Neuronal stem cell (in vitro differentiated cells): ENCODE data around the gene ARFGAP3.

Source experiments
- DNase-seq: peaks from one replicate; pipeline ENCODE4 v3.0.0-alpha.2; 2013; ENCODE audit warnings: low spot score
- H2AFZ ChIP-seq: one replicate; pipeline ENCODE4 v1.6.1; 2013; ENCODE audit warnings: mild to moderate bottlenecking, low read length, inconsistent platforms
- H2AK5ac ChIP-seq: 2 replicates; pipeline ENCODE4 v1.6.1; 2013; ENCODE audit warnings: low read depth, mild to moderate bottlenecking, inconsistent platforms, low read length, moderate library complexity, mixed read lengths
- H2BK120ac ChIP-seq: 2 replicates; pipeline ENCODE4 v1.6.1; 2013; ENCODE audit warnings: low read depth, mild to moderate bottlenecking, inconsistent platforms, low read length, moderate library complexity, mixed read lengths
- H2BK12ac ChIP-seq: one replicate; pipeline ENCODE4 v1.6.1; 2013; ENCODE audit warnings: low read length, inconsistent platforms
- H2BK15ac ChIP-seq: 2 replicates; pipeline ENCODE4 v1.6.1; 2013; ENCODE audit warnings: mild to moderate bottlenecking, low read length, inconsistent platforms, mixed read lengths
- H2BK5ac ChIP-seq: one replicate; pipeline ENCODE4 v1.6.1; 2013; ENCODE audit warnings: inconsistent platforms, mild to moderate bottlenecking, low read length, moderate library complexity
- H3K14ac ChIP-seq: one replicate; pipeline ENCODE4 v1.6.1; 2013; ENCODE audit warnings: low read length, inconsistent platforms
- H3K18ac ChIP-seq: 2 replicates; pipeline ENCODE4 v1.6.1; 2013; ENCODE audit warnings: low read length, inconsistent platforms
- H3K23ac ChIP-seq: 2 replicates; pipeline ENCODE4 v1.6.1; 2013; ENCODE audit warnings: low read depth, mild to moderate bottlenecking, mixed read lengths, low read length, inconsistent platforms; ENCODE audit not compliant: poor library complexity
- H3K27ac ChIP-seq: replicated peaks from 3 replicates; pipeline ENCODE4 v1.5.1; 2013; ENCODE audit warnings: low read length, inconsistent platforms
- H3K27me3 ChIP-seq, 3 experiments: 2 replicates each; pipeline ENCODE4 v1.6.1; 2013; ENCODE audit warnings: low read length in 3 of 3, mild to moderate bottlenecking in 2 of 3, inconsistent platforms in 1 of 3, low read depth in 1 of 3, mixed read lengths in 1 of 3, moderate library complexity in 1 of 3; ENCODE audit not compliant: control insufficient read depth in 3 of 3, insufficient read depth in 3 of 3
- H3K36me3 ChIP-seq, 2 donors: replicated peaks in 1 of 2; 2 replicates each; pipeline ENCODE4 v1.6.1; 2013; ENCODE audit warnings: low read length in 2 of 2; ENCODE audit not compliant: control insufficient read depth in 2 of 2, insufficient read depth in 2 of 2
- H3K4ac ChIP-seq: 2 replicates; pipeline ENCODE4 v1.6.1; 2013; ENCODE audit warnings: inconsistent platforms, mild to moderate bottlenecking, low read length, moderate library complexity
- H3K4me1 ChIP-seq, 2 donors: 1 replicate in 1 of 2; 2 replicates in 1 of 2; pipeline ENCODE4 v1.6.1; 2013; ENCODE audit warnings: low read length in 2 of 2, low read depth in 1 of 2; ENCODE audit not compliant: control insufficient read depth in 2 of 2, insufficient read depth in 1 of 2
- H3K4me2 ChIP-seq: one replicate; pipeline ENCODE4 v1.6.1; 2013; ENCODE audit warnings: mild to moderate bottlenecking, low read length, inconsistent platforms; ENCODE audit not compliant: insufficient read depth, poor library complexity, severe bottlenecking
- H3K4me3 ChIP-seq, 2 donors: 2 replicates each; pipeline ENCODE4 v1.5.1; 2013; ENCODE audit warnings: low read length in 2 of 2, mild to moderate bottlenecking in 2 of 2, inconsistent platforms in 1 of 2, moderate library complexity in 1 of 2
- H3K79me1 ChIP-seq: one replicate; pipeline ENCODE4 v1.6.1; 2013; ENCODE audit warnings: low read depth, mild to moderate bottlenecking, inconsistent platforms, low read length, moderate library complexity
- H3K9ac ChIP-seq: one replicate; pipeline ENCODE4 v1.6.1; 2013; ENCODE audit warnings: mild to moderate bottlenecking, low read depth, low read length, inconsistent platforms; ENCODE audit not compliant: poor library complexity
- H3K9me3 ChIP-seq, 2 donors: replicated peaks in 1 of 2; 2 replicates each; pipeline versions ENCODE3 to v1.6.1; 2013; ENCODE audit warnings: low read length in 2 of 2, mild to moderate bottlenecking in 2 of 2, inconsistent platforms in 1 of 2, low read depth in 1 of 2, mixed read lengths in 1 of 2, moderate library complexity in 1 of 2; ENCODE audit not compliant: control insufficient read depth in 2 of 2, insufficient read depth in 1 of 2
- H4K8ac ChIP-seq: one replicate; pipeline ENCODE4 v1.6.1; 2013; ENCODE audit warnings: low read depth, mild to moderate bottlenecking, inconsistent platforms, low read length, moderate library complexity
- H4K91ac ChIP-seq: one replicate; pipeline ENCODE4 v1.6.1; 2013; ENCODE audit warnings: low read length, low read depth, mild to moderate bottlenecking, inconsistent platforms; ENCODE audit not compliant: poor library complexity
- WGBS, 2 donors: extraction: QIAGEN DNeasy Blood & Tissue Kit; methylation state at CpG; one replicate each; pipeline ENCODE4 v1.1.7; 2013; ENCODE audit warnings: missing lambda C conversion rate in 2 of 2, mixed read lengths in 1 of 2; ENCODE audit not compliant: insufficient read length in 2 of 2, insufficient replicate concordance in 1 of 2; ENCODE audit errors: extremely low coverage in 2 of 2; 5-methylcytosine and 5-hydroxymethylcytosine counted together

The ARFGAP3 gene

GRCh38 chr22:42880815-42881214 lies 23.7 kb upstream of the ARFGAP3 start:
- Histone ChIP-seq H4K8ac (no peak overlapping the region), H3K4me3 (no peak overlapping the region), H2AK5ac (no peak overlapping the region), H3K27ac (no peak overlapping the region), H3K4me2 (no peak overlapping the region), H3K23ac (peak overlapping the region; percentile 10), H3K27me3 (no peaks in the 10 kb centered on the region), H3K9me3 (no peaks in the 10 kb centered on the region), H3K4me1 (no peaks in the 10 kb centered on the region), H2BK5ac (no peak overlapping the region), H3K18ac (no peak overlapping the region), H3K14ac (no peak overlapping the region), H3K36me3 (peaks cover 52 to 100% of the 10 kb centered on the region in 2 donors), H2BK12ac (no peak overlapping the region), H3K4ac (no peak overlapping the region), H3K79me1 (no peaks in the 10 kb centered on the region), H2BK15ac (no peak overlapping the region), H3K9ac (peak overlapping the region; percentile 12), H4K91ac (no peak overlapping the region), H2BK120ac (no peak overlapping the region), H2AFZ (no peak overlapping the region)
- WGBS, 2 donors: no CpG with 5 or more reads among the region's 8 CpGs
- DNase-seq: no peak

GRCh38 chr22:42879371-42880021 lies 22.4 kb upstream of the ARFGAP3 start:
- no CpG with 5 or more reads among the region's 14 CpGs for WGBS, 2 donors
- no peak overlapping the region for H3K4ac ChIP-seq

GRCh38 chr22:42878561-42879305 lies 21.7 kb upstream of the ARFGAP3 start:
- no peak for DNase-seq
- Histone ChIP-seq H2BK15ac (no peak overlapping the region), H3K4me1 (no peaks in the 10 kb centered on the region), H3K9me3 (no peaks in the 10 kb centered on the region), H3K4ac (no peak overlapping the region), H3K23ac (no peak overlapping the region), H2BK120ac (no peak overlapping the region), H3K27ac (no peak overlapping the region), H2AK5ac (no peak overlapping the region), H3K9ac (peak overlapping the region; percentile 15), H4K91ac (no peak overlapping the region), H3K14ac (no peak overlapping the region), H3K36me3 (peaks cover 40 to 97% of the 10 kb centered on the region in 2 donors), H3K79me1 (no peaks in the 10 kb centered on the region), H3K4me2 (no peak overlapping the region), H3K18ac (no peak overlapping the region), H2BK5ac (peak overlapping the region; percentile 56), H3K4me3 (no peak overlapping the region), H2AFZ (no peak overlapping the region), H3K27me3 (no peaks in the 10 kb centered on the region), H4K8ac (no peak overlapping the region), H2BK12ac (no peak overlapping the region)
- WGBS, 2 donors: no CpG with 5 or more reads among the region's 22 CpGs

More at GRCh38 chr22:42879371-42880021, 22.4 kb upstream of the ARFGAP3 start:
- no peak overlapping the region for H4K91ac ChIP-seq
- H3K4me1 ChIP-seq: no peaks in the 10 kb centered on the region
- H3K4me2 ChIP-seq: no peak overlapping the region
- H3K79me1 ChIP-seq: no peaks in the 10 kb centered on the region
- no peak overlapping the region for H2AFZ ChIP-seq
- H2BK12ac ChIP-seq: no peak overlapping the region
- peak overlapping the region; percentile 56 for H2BK5ac ChIP-seq
- DNase-seq: no peak
- H2BK15ac ChIP-seq: no peak overlapping the region
- no peak overlapping the region for H4K8ac ChIP-seq
- no peaks in the 10 kb centered on the region for H3K9me3 ChIP-seq
- H3K9ac ChIP-seq: no peak overlapping the region
- peaks cover 46 to 97% of the 10 kb centered on the region in 2 donors for H3K36me3 ChIP-seq
- no peak overlapping the region for H3K4me3 ChIP-seq
- H2AK5ac ChIP-seq: no peak overlapping the region
- no peaks in the 10 kb centered on the region for H3K27me3 ChIP-seq
- H3K27ac ChIP-seq: no peak overlapping the region
- H3K23ac ChIP-seq: no peak overlapping the region
- peak overlapping the region; percentile 21 for H3K18ac ChIP-seq
- H2BK120ac ChIP-seq: no peak overlapping the region
- no peak overlapping the region for H3K14ac ChIP-seq

GRCh38 chr22:42877597-42878340 lies 20.7 kb upstream of the ARFGAP3 start:
- Histone ChIP-seq H3K36me3 (peaks cover 41 to 97% of the 10 kb centered on the region in 2 donors), H3K4me1 (no peaks in the 10 kb centered on the region)
- WGBS, 2 donors: no CpG with 5 or more reads among the region's 12 CpGs

More at GRCh38 chr22:42877597-42878340, 20.7 kb upstream of the ARFGAP3 start:
- H2BK5ac ChIP-seq: no peak overlapping the region
- no peak overlapping the region for H2BK12ac ChIP-seq
- no peak overlapping the region for H3K23ac ChIP-seq
- H4K8ac ChIP-seq: no peak overlapping the region
- H3K9ac ChIP-seq: no peak overlapping the region
- H2AK5ac ChIP-seq: no peak overlapping the region
- H3K18ac ChIP-seq: no peak overlapping the region
- no peaks in the 10 kb centered on the region for H3K27me3 ChIP-seq
- H3K79me1 ChIP-seq: peaks cover 2% of the 10 kb centered on the region
- H3K4me3 ChIP-seq: no peak overlapping the region
- H3K9me3 ChIP-seq: peaks cover 0 to under 1% of the 10 kb centered on the region in 2 donors
- no peak overlapping the region for H3K27ac ChIP-seq
- H2BK120ac ChIP-seq: no peak overlapping the region
- H2AFZ ChIP-seq: no peak overlapping the region
- no peak for DNase-seq
- no peak overlapping the region for H3K4ac ChIP-seq
- no peak overlapping the region for H2BK15ac ChIP-seq
- H4K91ac ChIP-seq: no peak overlapping the region
- no peak overlapping the region for H3K4me2 ChIP-seq
- no peak overlapping the region for H3K14ac ChIP-seq
